ENCODE measurements around the gene SATB1.

The SATB1 gene

DNA sequence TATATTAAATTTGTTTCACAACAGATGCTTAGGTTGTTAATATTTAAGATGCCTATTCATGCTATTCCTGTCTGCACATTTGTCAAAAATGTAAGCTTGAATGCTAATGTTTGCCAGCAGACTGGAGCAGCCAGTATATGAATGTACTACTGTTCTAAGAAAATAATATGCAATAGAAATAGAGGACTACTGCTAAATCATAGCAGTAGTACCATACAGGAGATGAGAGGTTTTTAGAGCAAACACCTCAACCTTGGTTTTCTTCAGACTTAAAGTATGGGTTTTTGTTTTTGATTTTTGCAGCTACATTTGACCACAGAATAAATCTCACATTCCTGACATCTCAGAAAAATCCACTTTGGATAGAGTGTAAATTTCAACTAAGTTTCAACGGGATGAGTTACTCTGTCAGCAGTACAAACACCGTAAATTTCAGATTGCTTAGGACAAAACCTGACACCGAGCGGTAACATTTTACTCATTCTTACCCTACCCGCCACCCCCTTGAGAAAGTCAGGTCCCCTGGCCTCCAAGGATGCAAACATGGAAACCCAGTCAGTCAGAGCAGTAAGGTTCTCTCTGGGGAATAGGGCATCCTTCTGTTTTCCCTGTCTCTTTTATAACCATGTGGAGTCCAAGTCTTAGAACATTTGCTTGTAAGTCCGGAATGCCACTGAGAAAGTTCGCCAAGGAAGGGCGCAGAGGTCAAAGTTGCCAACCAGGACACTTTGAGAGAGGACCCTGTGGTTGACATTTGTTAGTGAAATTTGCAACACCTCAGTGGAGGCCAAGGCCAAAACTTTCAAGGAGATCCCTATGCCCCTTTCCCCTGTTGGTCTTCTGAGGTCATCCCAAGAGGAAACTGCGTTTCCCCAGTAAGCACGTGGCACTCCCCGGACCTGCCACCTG is 17.9 kb upstream of the SATB1 start:
- H3K27ac ChIP-seq (replicated peaks), result peak overlapping the region; percentile 77
- H3K4me3 ChIP-seq (replicated peaks; ENCODE audit: insufficient read depth, low read length), result peak overlapping the region; percentile 34; the same call in 1 of the 2 replicates
- no peaks in the 10 kb centered on the region for H3K27me3 ChIP-seq (ENCODE audit: insufficient read depth, poor library complexity, severe bottlenecking)
- TF ChIP-seq POLR2AphosphoS5 (IDR thresholded peaks at IDR 0.05; ENCODE audit: low read depth) (no peak; the same call in 1 of the 2 replicates), GABPA (IDR thresholded peaks at IDR 0.05; ENCODE audit: low read depth) (no peak), SPI1 (IDR thresholded peaks at IDR 0.05; ENCODE audit: borderline replicate concordance, low read depth) (no peak)
- TF ChIP-seq, protein P1, sequence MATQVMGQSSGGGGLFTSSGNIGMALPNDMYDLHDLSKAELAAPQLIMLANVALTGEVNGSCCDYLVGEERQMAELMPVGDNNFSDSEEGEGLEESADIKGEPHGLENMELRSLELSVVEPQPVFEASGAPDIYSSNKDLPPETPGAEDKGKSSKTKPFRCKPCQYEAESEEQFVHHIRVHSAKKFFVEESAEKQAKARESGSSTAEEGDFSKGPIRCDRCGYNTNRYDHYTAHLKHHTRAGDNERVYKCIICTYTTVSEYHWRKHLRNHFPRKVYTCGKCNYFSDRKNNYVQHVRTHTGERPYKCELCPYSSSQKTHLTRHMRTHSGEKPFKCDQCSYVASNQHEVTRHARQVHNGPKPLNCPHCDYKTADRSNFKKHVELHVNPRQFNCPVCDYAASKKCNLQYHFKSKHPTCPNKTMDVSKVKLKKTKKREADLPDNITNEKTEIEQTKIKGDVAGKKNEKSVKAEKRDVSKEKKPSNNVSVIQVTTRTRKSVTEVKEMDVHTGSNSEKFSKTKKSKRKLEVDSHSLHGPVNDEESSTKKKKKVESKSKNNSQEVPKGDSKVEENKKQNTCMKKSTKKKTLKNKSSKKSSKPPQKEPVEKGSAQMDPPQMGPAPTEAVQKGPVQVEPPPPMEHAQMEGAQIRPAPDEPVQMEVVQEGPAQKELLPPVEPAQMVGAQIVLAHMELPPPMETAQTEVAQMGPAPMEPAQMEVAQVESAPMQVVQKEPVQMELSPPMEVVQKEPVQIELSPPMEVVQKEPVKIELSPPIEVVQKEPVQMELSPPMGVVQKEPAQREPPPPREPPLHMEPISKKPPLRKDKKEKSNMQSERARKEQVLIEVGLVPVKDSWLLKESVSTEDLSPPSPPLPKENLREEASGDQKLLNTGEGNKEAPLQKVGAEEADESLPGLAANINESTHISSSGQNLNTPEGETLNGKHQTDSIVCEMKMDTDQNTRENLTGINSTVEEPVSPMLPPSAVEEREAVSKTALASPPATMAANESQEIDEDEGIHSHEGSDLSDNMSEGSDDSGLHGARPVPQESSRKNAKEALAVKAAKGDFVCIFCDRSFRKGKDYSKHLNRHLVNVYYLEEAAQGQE (IDR thresholded peaks at IDR 0.05; ENCODE audit: insufficient replicate concordance, low read depth), result no peak
- TF ChIP-seq, protein P2, sequence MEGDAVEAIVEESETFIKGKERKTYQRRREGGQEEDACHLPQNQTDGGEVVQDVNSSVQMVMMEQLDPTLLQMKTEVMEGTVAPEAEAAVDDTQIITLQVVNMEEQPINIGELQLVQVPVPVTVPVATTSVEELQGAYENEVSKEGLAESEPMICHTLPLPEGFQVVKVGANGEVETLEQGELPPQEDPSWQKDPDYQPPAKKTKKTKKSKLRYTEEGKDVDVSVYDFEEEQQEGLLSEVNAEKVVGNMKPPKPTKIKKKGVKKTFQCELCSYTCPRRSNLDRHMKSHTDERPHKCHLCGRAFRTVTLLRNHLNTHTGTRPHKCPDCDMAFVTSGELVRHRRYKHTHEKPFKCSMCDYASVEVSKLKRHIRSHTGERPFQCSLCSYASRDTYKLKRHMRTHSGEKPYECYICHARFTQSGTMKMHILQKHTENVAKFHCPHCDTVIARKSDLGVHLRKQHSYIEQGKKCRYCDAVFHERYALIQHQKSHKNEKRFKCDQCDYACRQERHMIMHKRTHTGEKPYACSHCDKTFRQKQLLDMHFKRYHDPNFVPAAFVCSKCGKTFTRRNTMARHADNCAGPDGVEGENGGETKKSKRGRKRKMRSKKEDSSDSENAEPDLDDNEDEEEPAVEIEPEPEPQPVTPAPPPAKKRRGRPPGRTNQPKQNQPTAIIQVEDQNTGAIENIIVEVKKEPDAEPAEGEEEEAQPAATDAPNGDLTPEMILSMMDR (IDR thresholded peaks at IDR 0.05; ENCODE audit: insufficient read depth, low read length), result no peak
- DNase-seq (ENCODE audit: low read depth in 1 of 2, low spot score in 1 of 2), result peak in 1 of 2 experiments; percentile 39

DNA sequence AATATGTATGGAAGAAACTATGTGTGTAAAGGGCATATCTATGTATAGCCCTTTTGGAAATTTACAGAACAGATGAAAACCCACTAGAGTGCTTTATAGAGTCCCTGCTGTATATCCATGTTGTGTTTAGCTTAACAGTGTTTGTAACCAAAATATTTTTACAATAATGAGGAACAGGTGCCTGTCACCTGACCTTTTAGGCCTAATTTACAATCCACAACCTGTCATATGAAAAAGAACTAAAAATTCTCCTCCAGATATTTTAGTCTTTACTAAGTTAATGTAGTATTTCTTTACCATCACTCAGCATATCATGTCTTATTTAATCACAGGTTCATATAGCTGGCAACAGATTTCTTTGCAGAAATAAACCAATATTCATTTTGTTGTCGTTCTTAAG is 16.4 kb upstream of the SATB1 start:
- H3K27me3 ChIP-seq (ENCODE audit: insufficient read depth, poor library complexity, severe bottlenecking), result no peaks in the 10 kb centered on the region
- no peak overlapping the region for H3K4me3 ChIP-seq (replicated peaks; ENCODE audit: insufficient read depth, low read length)
- H3K27ac ChIP-seq (replicated peaks), result no peak overlapping the region
- TF ChIP-seq, protein P2 (IDR thresholded peaks at IDR 0.05; ENCODE audit: insufficient read depth, low read length), result no peak
- no peak for TF ChIP-seq POLR2AphosphoS5 (IDR thresholded peaks at IDR 0.05; ENCODE audit: low read depth)
- no peak for TF ChIP-seq SPI1 (IDR thresholded peaks at IDR 0.05; ENCODE audit: borderline replicate concordance, low read depth)
- no peak for DNase-seq (ENCODE audit: low read depth in 1 of 2, low spot score in 1 of 2)

DNA sequence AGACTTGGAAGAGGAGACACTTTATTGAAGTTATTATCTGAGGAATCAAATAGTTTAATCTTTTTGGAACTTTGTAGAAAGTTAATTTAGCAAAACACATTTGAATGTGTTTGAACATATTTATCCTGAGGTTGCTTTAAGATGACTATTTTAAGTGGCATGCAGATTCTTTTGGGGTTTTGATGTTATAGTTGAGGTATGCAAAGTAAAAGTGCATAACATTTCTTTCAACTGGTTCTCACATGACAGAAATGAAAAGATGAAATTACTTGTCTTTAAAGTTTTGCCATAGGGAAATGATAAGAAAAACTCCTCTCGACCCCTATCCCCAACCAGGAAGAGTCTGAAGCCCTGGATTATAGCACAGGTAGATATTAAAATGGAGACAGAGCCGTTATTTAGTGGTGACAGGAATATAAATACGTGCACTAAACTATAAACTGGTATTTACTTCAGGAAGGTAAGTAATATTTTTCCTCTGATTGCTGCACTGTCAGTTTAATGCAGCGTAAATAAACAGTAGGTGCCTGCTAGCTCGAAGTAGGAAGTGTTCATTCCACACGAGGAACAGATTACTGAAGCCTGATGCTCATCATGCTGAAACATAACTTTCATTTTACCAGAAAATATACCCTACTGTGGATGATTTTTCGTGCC is 15.1 kb upstream of the SATB1 start:
- no peaks in the 10 kb centered on the region for H3K27me3 ChIP-seq (ENCODE audit: insufficient read depth, poor library complexity, severe bottlenecking)
- TF ChIP-seq POLR2AphosphoS5 (IDR thresholded peaks at IDR 0.05; ENCODE audit: low read depth), result no peak
- TF ChIP-seq SPI1 (IDR thresholded peaks at IDR 0.05; ENCODE audit: borderline replicate concordance, low read depth), result peak; percentile 29; the same call in 1 of the 2 replicates
- H3K27ac ChIP-seq (replicated peaks), result no peak overlapping the region; the same call in 1 of the 2 replicates
- H3K4me3 ChIP-seq (replicated peaks; ENCODE audit: insufficient read depth, low read length), result no peak overlapping the region
- no peak for DNase-seq (ENCODE audit: low read depth in 1 of 2, low spot score in 1 of 2)

DNA sequence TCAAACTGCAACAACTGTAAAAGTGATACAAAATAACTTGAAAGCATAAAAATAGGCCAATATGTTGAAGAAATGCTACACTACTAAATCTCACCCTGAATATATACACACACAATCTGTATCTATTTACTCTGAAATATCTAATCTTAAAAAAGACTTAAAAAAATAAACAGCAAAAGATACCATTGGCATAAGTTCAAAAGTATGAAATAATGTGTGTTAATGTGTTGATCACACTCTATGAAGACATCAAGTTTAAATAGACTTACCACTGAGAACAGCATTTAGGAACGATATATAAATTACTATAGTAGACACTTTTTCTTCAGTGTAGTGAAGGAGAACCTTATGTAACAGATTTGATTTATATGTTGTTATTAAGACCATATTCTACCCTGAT is 14.1 kb upstream of the SATB1 start:
- DNase-seq (ENCODE audit: low read depth in 1 of 2, low spot score in 1 of 2), result no peak
- no peak overlapping the region for H3K27ac ChIP-seq (replicated peaks)
- H3K4me3 ChIP-seq (replicated peaks; ENCODE audit: insufficient read depth, low read length), result no peak overlapping the region
- TF ChIP-seq, protein P2 (IDR thresholded peaks at IDR 0.05; ENCODE audit: insufficient read depth, low read length), result no peak
- TF ChIP-seq SPI1 (IDR thresholded peaks at IDR 0.05; ENCODE audit: borderline replicate concordance, low read depth) (no peak), GABPA (IDR thresholded peaks at IDR 0.05; ENCODE audit: low read depth) (no peak), POLR2AphosphoS5 (IDR thresholded peaks at IDR 0.05; ENCODE audit: low read depth) (no peak)
- TF ChIP-seq, protein P1 (IDR thresholded peaks at IDR 0.05; ENCODE audit: insufficient replicate concordance, low read depth), result no peak
- H3K27me3 ChIP-seq (ENCODE audit: insufficient read depth, poor library complexity, severe bottlenecking), result no peaks in the 10 kb centered on the region

Measured in HL-60 (cell line).